GM12878 (cell line): ENCODE measurements around the gene PITX1. TPM values are rescaled to one million over a fixed set of nuclear protein-coding genes. Genes with fewer than 3 reads are reported as not detected.

ENCODE experiments used
- ATAC-seq: fragments of 200-7000 bp; cut with Tn5 transposase; 3 replicates; pipeline ENCODE4 v1.9.1; 2020; ENCODE audit warnings: mild to moderate bottlenecking, moderate library complexity
- BruUV-seq: library from RNA; stranded (reverse); fragments of 400-500 nt; replicated peaks from 2 replicates; lab custom pipeline; 2021; lab: Mats Ljungman, UMichigan
- CTCF ChIA-PET: fragments of 300-600 bp; sonication (Branson Sonifier 250); formaldehyde crosslinking; extraction: SDS; loops from one replicate; lab custom pipeline; 2021; ENCODE audit warnings: inconsistent platforms; lab: Yijun Ruan, JAX
- POLR2A ChIA-PET: fragments of 350-600 bp; formaldehyde crosslinking; extraction: SDS; loops from one replicate; lab custom pipeline; 2021; ENCODE audit warnings: inconsistent platforms; lab: Charles Lee
- RAD21 ChIA-PET: fragments of 300-600 bp; sonication (Branson Sonifier 250); formaldehyde crosslinking; loops from one replicate; lab custom pipeline; 2023; ENCODE audit warnings: antibody characterized with exemption; ENCODE audit not compliant: unreplicated experiment; lab: Charles Lee
- SMC1A ChIA-PET: fragments of 300-600 bp; sonication (Branson Sonifier 250); formaldehyde crosslinking; loops from one replicate; lab custom pipeline; 2023; ENCODE audit not compliant: unreplicated experiment, uncharacterized antibody; lab: Charles Lee
- DNase-seq: peaks from one replicate; pipeline ENCODE4 v3.0.0-alpha.2; 2011; ENCODE audit warnings: low read depth, low spot score
- FAIRE-seq: peaks from 3 replicates; lab custom pipeline; 2011; peaks lifted over from hg19 to GRCh38; lab: Jason Lieb, UNC
- H2AFZ ChIP-seq: 2 replicates; pipeline ENCODE4 v1.6.0; 2011; ENCODE audit warnings: low read depth, low read length, control low read depth; ENCODE audit not compliant: control insufficient read depth
- H3K27ac ChIP-seq: 2 replicates; pipeline ENCODE4 v1.5.1; 2011; ENCODE audit warnings: control low read depth; ENCODE audit not compliant: control insufficient read depth, insufficient read depth
- H3K27me3 ChIP-seq, 2 experiments: replicated peaks in 1 of 2; 2 replicates each; pipeline versions ENCODE4 v1.6.0 to v1.6.1; 2011; ENCODE audit warnings: low read length in 1 of 2; ENCODE audit not compliant: control insufficient read depth in 2 of 2, insufficient read depth in 2 of 2
- H3K36me3 ChIP-seq, 2 experiments: 2 replicates each; pipeline ENCODE4 v1.5.1; 2011; ENCODE audit warnings: low read length in 1 of 2; ENCODE audit not compliant: control insufficient read depth in 2 of 2, insufficient read depth in 2 of 2
- H3K4me1 ChIP-seq: 2 replicates; pipeline ENCODE4 v1.6.1; 2011; ENCODE audit warnings: mild to moderate bottlenecking, low read length, moderate library complexity, mixed read lengths; ENCODE audit not compliant: control insufficient read depth, insufficient read depth
- H3K4me2 ChIP-seq: 2 replicates; pipeline ENCODE4 v1.6.0; 2011; ENCODE audit warnings: control low read depth; ENCODE audit not compliant: control insufficient read depth, insufficient read depth
- H3K4me3 ChIP-seq: fragments of 200-600 bp; sonication (generic); 2 replicates; pipeline ENCODE4 v1.5.1; 2016
- H3K79me2 ChIP-seq: 2 replicates; pipeline ENCODE4 v1.6.0; 2011; ENCODE audit warnings: low read length; ENCODE audit not compliant: control insufficient read depth, insufficient read depth
- H3K9ac ChIP-seq: 2 replicates; pipeline ENCODE4 v1.8.0; 2011; ENCODE audit warnings: low read length, control low read depth, mixed read lengths; ENCODE audit not compliant: control insufficient read depth, insufficient read depth
- H3K9me3 ChIP-seq: replicated peaks from 3 replicates; pipeline ENCODE4 v1.5.1; 2011; ENCODE audit warnings: mild to moderate bottlenecking, low read length; ENCODE audit not compliant: control insufficient read depth, insufficient read depth
- H4K20me1 ChIP-seq: 2 replicates; pipeline ENCODE4 v1.6.0; 2011; ENCODE audit not compliant: control insufficient read depth, insufficient read depth
- BMI1 ChIP-seq: fragments of 450-650 bp; IDR thresholded peaks from 2 replicates; pipeline ENCODE4 v1.6.1; 2016; ENCODE audit warnings: mild to moderate bottlenecking, moderate library complexity, borderline replicate concordance
- CEBPB ChIP-seq, 2 experiments: fragments of 150-350 bp in 1 of 2; IDR thresholded peaks; 2 replicates each; pipeline ENCODE4 v1.6.1; 2012 to 2014; ENCODE audit warnings: low read depth in 2 of 2, low read length in 2 of 2, borderline replicate concordance in 1 of 2, inconsistent platforms in 1 of 2
- CREM ChIP-seq: IDR thresholded peaks from 2 replicates; pipeline ENCODE4 v1.6.1; 2014; ENCODE audit warnings: antibody characterized with exemption, low read depth
- ETV6 ChIP-seq, 2 experiments: fragments of 450-650 bp in 1 of 2; IDR thresholded peaks in 1 of 2; conservative IDR thresholded peaks in 1 of 2; 2 replicates each; pipeline ENCODE4 v1.6.1; 2014; ENCODE audit warnings: antibody characterized with exemption in 1 of 2, borderline replicate concordance in 1 of 2, low read depth in 1 of 2, mild to moderate bottlenecking in 1 of 2, moderate library complexity in 1 of 2
- GATAD2B ChIP-seq: fragments of 450-650 bp; conservative IDR thresholded peaks from 2 replicates; pipeline ENCODE4 v1.6.1; 2017; ENCODE audit warnings: low read depth, mild to moderate bottlenecking, moderate library complexity
- IKZF2 ChIP-seq, 2 experiments: fragments of 450-650 bp; IDR thresholded peaks; 2 replicates each; pipeline ENCODE4 v1.6.1; 2017; ENCODE audit warnings: mild to moderate bottlenecking in 2 of 2, moderate library complexity in 2 of 2
- POLR2A ChIP-seq: IDR thresholded peaks from 2 replicates; pipeline ENCODE4 v1.6.1; 2011; ENCODE audit warnings: low read depth, mild to moderate bottlenecking, low read length
- RFX5 ChIP-seq: IDR thresholded peaks from 2 replicates; pipeline ENCODE4 v1.6.1; 2011; ENCODE audit warnings: low read depth, low read length, improper control_type of control experiment
- SP1 ChIP-seq: IDR thresholded peaks from one replicate; pipeline ENCODE4 v1.6.1; 2011; ENCODE audit warnings: low read depth, low read length
- SUZ12 ChIP-seq: fragments of 200-600 bp; sonication (generic); IDR thresholded peaks from one replicate; pipeline ENCODE4 v1.6.1; 2018; ENCODE audit warnings: antibody characterized with exemption, mild to moderate bottlenecking; ENCODE audit not compliant: unreplicated experiment
- TARDBP ChIP-seq: IDR thresholded peaks from 2 replicates; pipeline ENCODE4 v1.6.1; 2016; ENCODE audit warnings: borderline replicate concordance
- TCF12 ChIP-seq: IDR thresholded peaks from 2 replicates; pipeline ENCODE4 v1.6.1; 2011; ENCODE audit warnings: low read depth, mild to moderate bottlenecking, low read length
- ZNF24 ChIP-seq: fragments of 450-650 bp; IDR thresholded peaks from 2 replicates; pipeline ENCODE4 v1.6.1; 2017; ENCODE audit warnings: antibody characterized with exemption, mild to moderate bottlenecking
- ZZZ3 ChIP-seq: IDR thresholded peaks from 2 replicates; pipeline ENCODE4 v1.6.1; 2011; ENCODE audit warnings: low read depth; ENCODE audit not compliant: control insufficient read depth, insufficient read length
- WGBS: methylation state at CpG from one replicate; pipeline ENCODE4 v1.1.6; 2016; ENCODE audit warnings: low lambda C conversion rate; ENCODE audit not compliant: insufficient replicate concordance, insufficient coverage; ENCODE audit errors: missing lambda C conversion rate; 5-methylcytosine and 5-hydroxymethylcytosine counted together
- in situ Hi-C: fragments of 300-500 bp; cut with MboI; formaldehyde crosslinking; loops from 9 replicates; pipeline ENCODE4 v1.14.3; 2018; ENCODE audit warnings: mixed read lengths
- intact Hi-C: fragments of 100-400 bp; cut with micrococcal nuclease; formaldehyde crosslinking; loops from one replicate; pipeline ENCODE4 v1.14.2; 2022; ENCODE audit not compliant: unreplicated experiment
- polyA plus RNA-seq, 11 experiments: library from polyadenylated mRNA; depleted of rRNA in 4 of 11; unstranded in 6 of 11; stranded (reverse) in 5 of 11; fragments of >200 nt; fragmentation: Nextera tagmentation in 4 of 11; fragmentation: Illumina TruSeq in 1 of 11; extraction: Ambion mirVana in 4 of 11; extraction: Trizol in 1 of 11; gene quantifications; 1 replicate in 1 of 11; 2 replicates in 10 of 11; pipeline versions ENCODE4 v1.2.1 to v1.2.3, GENCODE V29; 2011 to 2016; ENCODE audit warnings: inconsistent platforms in 2 of 11, missing spikeins in 2 of 11, low read depth in 1 of 11
- total RNA-seq, 4 experiments: library from RNA; depleted of rRNA in 3 of 4; stranded (reverse); fragments of >200 nt in 3 of 4; fragmentation: Illumina TruSeq in 1 of 4; extraction: Trizol in 1 of 4; gene quantifications; 2 replicates each; pipeline versions ENCODE4 v1.2.1 to v1.2.3, GENCODE V29; 2013 to 2021
- TF ChIP-seq, protein P1 (sequence below): IDR thresholded peaks from 2 replicates; pipeline ENCODE4 v1.6.1; 2012; ENCODE audit warnings: low read depth, low read length, improper control_type of control experiment

PITX1 gene
- total and polyA plus RNA-seq, 10 of the 15 experiments (the other 5 are each of a cell fraction or from before 2014, with no cell fraction given), result 0.16 to 1.1 (median 0.68) TPM; not detected in 5

DNA sequence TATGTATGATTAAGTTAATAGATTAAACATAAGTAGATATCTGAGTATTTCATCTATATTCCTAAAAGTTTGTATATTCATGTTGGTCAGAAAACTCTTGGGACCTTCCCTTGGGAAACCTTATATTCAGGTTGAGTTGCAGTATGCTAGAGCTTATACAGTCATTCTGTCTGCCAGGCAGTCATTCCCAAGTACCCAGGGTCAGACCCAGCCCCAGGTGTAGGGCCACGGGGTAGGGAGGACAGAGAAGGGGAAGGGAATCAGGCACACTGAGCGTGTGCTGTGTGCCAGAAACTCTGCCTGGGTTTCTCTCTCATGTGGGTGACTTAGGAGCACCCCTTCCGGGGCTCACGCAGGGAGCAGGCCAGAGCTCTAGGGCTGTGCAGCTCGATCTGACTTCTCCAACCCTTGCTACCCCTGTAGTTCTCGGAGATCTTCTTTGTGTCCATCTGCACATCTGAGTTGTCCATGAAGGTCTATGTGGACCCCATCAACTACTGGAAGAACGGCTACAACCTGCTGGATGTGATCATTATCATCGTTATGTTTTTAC is 38.1 kb downstream of the PITX1 start (continued):
- no peak for TF ChIP-seq SP1
- no peak for TF ChIP-seq GATAD2B
- TF ChIP-seq RFX5, result no peak
- TF ChIP-seq TARDBP, result no peak
- TF ChIP-seq ZZZ3, result no peak
- no peak for TF ChIP-seq IKZF2 (IDR thresholded peaks at IDR 0.05)
- TF ChIP-seq ETV6 (conservative IDR thresholded peaks at IDR 0.05 in 1 of 2, IDR thresholded peaks at IDR 0.05 in 1 of 2; ENCODE audit: borderline replicate concordance in 1 of 2, low read depth in 1 of 2), result no peak
- TF ChIP-seq, all 136 proteins: peak for 0

DNA sequence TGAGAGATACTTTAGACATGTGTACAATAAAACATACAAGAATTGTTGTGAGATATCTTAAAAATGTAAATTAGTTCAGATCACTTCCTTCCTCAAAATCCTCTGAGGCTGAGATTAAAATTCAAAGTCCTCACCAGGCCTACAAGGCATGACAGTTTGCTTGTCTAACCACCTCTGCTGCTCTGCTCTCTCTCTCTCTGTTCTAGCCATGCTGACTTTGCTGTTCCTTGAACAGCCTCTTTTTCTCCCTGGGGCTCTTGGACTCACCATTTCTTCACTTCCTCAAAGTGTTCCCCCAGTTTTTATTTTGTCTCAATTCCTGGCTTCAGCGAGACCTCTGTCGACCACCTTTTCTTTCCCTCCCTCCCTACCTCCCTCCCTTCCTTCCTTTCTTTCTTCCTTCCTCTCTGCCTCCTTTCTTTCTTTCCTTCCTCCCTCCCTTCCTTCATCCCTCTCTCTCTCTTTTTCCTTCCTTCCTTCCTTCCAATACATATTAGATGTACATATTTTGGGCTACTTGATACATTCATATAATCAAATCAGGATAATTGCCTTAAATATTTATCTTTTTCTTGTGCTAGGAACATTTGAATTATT is 39.4 kb downstream of the PITX1 start:
- Histone ChIP-seq H3K36me3 (no peaks in the 10 kb centered on the region), H3K27me3 (no peaks in the 10 kb centered on the region), H3K79me2 (no peaks in the 10 kb centered on the region), H3K9ac (no peak overlapping the region), H2AFZ (no peak overlapping the region), H4K20me1 (no peaks in the 10 kb centered on the region), H3K9me3 (no peaks in the 10 kb centered on the region; the same call in 2 of the 3 replicates), H3K4me3 (no peak overlapping the region), H3K27ac (no peak overlapping the region), H3K4me1 (no peaks in the 10 kb centered on the region), H3K4me2 (no peak overlapping the region)
- in situ Hi-C loops, result no loop called here
- ChIA-PET POLR2A (no interaction called here), RAD21 (no interaction called here), SMC1A (no interaction called here), CTCF (no interaction called here)
- DNase-seq (no peak), FAIRE-seq (no peak), ATAC-seq (no peak)
- intact Hi-C loops, result no loop called here
- WGBS, result 10% methylated on average over 2 of the region's 2 CpGs
- BruUV-seq, result no TSS peak
- TF ChIP-seq ZNF24, result no peak
- no peak for TF ChIP-seq SUZ12
- TF ChIP-seq CEBPB (IDR thresholded peaks at IDR 0.05; ENCODE audit: borderline replicate concordance in 1 of 2, low read depth in 2 of 2, low read length in 2 of 2), result no peak
- TF ChIP-seq CREM, result no peak
- TF ChIP-seq, protein P1, sequence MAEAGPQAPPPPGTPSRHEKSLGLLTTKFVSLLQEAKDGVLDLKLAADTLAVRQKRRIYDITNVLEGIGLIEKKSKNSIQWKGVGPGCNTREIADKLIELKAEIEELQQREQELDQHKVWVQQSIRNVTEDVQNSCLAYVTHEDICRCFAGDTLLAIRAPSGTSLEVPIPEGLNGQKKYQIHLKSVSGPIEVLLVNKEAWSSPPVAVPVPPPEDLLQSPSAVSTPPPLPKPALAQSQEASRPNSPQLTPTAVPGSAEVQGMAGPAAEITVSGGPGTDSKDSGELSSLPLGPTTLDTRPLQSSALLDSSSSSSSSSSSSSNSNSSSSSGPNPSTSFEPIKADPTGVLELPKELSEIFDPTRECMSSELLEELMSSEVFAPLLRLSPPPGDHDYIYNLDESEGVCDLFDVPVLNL, result no peak
- no peak for TF ChIP-seq BMI1
- no peak for TF ChIP-seq POLR2A
- no peak for TF ChIP-seq TCF12
